Mucosa of stomach (tissue), 1 donor: ENCODE results near the gene C13orf42.

Experiments used
- H3K27me3 ChIP-seq: one replicate; pipeline ENCODE4 v1.7.0; 2013; ENCODE audit warnings: mild to moderate bottlenecking, low read length; ENCODE audit not compliant: control insufficient read depth, insufficient read depth
- H3K36me3 ChIP-seq: one replicate; pipeline ENCODE4 v1.7.0; 2013; ENCODE audit warnings: low read length; ENCODE audit not compliant: control insufficient read depth, insufficient read depth
- H3K4me1 ChIP-seq: one replicate; pipeline ENCODE4 v1.7.0; 2013; ENCODE audit warnings: mild to moderate bottlenecking, low read length; ENCODE audit not compliant: control insufficient read depth, insufficient read depth
- H3K4me3 ChIP-seq: one replicate; pipeline ENCODE4 v1.7.0; 2013; ENCODE audit warnings: low read length
- H3K9ac ChIP-seq: one replicate; pipeline ENCODE4 v1.7.0; 2013; ENCODE audit warnings: mild to moderate bottlenecking, low read length, moderate library complexity
- H3K9me3 ChIP-seq: one replicate; pipeline ENCODE4 v1.7.0; 2013; ENCODE audit warnings: mild to moderate bottlenecking, low read length, moderate library complexity; ENCODE audit not compliant: control insufficient read depth
- donor health status: Pancreatic carcinoma.

The C13orf42 gene

DNA sequence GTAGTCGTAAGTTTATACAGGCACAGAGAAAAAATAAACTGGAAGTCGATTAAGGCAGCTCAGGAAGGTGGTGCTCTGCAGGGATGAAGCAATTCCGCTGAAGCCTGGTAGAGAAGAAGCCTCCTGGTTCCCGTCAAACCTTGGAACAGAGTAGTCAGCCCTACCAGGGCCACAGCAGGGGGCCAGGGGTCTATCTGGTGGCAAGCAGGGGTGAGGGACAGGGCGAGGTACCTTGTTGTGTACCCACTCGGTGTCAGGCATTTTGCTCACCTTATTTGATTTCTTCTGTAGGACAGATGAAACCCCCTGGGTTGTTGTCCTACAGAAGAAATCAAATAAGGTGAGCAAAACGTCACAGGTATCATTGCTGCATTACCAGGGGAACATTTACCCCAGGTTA is 70.6 kb downstream of the C13orf42 start:
- Histone ChIP-seq H3K27me3 (no peaks in the 10 kb centered on the region), H3K4me3 (no peak overlapping the region), H3K9ac (no peak overlapping the region), H3K4me1 (no peaks in the 10 kb centered on the region), H3K36me3 (no peaks in the 10 kb centered on the region), H3K9me3 (no peaks in the 10 kb centered on the region)

DNA sequence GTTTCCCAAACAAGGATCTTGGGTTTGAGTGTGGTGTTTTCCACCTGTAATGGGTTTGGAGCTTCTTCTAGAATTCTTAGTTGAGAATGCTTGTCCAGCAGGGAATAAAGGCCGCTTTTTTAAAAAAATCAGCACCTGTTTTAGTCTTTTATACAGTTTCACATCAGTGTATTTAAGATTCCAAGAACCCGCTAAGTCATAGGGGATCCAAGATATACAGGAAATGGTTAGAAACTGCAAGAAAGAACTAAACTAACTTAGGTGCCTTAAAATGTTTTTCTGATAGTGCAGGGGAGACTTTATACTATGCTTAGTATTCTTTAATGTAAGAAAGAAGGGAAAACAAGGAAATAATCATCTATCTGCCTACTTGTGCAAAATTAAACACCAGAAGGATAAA is 74.7 kb downstream of the C13orf42 start:
- no peak overlapping the region for H3K4me3 ChIP-seq
- no peaks in the 10 kb centered on the region for H3K36me3 ChIP-seq
- no peaks in the 10 kb centered on the region for H3K27me3 ChIP-seq
- no peaks in the 10 kb centered on the region for H3K4me1 ChIP-seq
- H3K9ac ChIP-seq: no peak overlapping the region
- no peaks in the 10 kb centered on the region for H3K9me3 ChIP-seq

DNA sequence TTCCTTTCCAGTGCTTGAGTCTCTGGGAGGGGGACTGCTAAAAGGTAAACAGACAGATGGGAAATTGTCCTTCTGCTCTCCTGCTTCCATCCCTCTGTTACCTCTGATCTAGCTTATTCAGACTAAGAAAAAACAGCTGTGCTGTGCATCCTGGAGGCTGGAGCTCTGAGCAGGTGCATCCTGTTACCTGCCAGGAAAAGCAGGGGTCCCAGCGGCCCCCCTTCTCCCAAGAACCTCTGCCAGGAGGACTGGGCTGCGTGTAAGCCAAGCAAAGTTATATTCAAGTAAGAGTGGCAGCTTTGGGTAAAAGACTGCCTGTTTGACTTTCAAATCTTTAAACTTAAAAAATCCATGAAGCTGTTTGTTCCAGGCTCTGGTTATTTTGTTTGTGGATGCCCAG is 75.1 kb downstream of the C13orf42 start:
- Histone ChIP-seq H3K27me3 (no peaks in the 10 kb centered on the region), H3K9me3 (no peaks in the 10 kb centered on the region), H3K36me3 (no peaks in the 10 kb centered on the region), H3K9ac (no peak overlapping the region), H3K4me3 (no peak overlapping the region), H3K4me1 (no peaks in the 10 kb centered on the region)

DNA sequence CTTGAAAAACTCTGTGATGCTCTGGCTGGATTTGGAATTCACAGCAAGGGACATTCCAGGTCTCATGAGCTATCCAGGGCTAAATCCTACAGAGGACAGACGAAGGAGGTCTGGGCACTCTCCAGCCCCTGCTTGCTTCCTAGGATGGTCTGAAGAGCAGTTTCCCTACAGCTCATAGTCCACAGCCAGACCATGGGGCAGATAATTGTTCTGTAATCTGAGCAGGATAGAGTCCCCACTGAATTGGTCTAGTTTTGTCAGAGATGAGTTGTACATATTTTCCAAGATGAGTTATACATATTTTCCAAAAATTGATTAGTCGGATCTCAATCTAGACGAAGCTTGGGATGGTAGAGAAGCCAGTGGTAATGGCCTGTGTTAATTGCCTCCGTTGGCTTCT is 75.6 kb downstream of the C13orf42 start:
- Histone ChIP-seq H3K36me3 (no peaks in the 10 kb centered on the region), H3K9me3 (no peaks in the 10 kb centered on the region), H3K4me1 (no peaks in the 10 kb centered on the region), H3K9ac (no peak overlapping the region), H3K4me3 (no peak overlapping the region), H3K27me3 (no peaks in the 10 kb centered on the region)

DNA sequence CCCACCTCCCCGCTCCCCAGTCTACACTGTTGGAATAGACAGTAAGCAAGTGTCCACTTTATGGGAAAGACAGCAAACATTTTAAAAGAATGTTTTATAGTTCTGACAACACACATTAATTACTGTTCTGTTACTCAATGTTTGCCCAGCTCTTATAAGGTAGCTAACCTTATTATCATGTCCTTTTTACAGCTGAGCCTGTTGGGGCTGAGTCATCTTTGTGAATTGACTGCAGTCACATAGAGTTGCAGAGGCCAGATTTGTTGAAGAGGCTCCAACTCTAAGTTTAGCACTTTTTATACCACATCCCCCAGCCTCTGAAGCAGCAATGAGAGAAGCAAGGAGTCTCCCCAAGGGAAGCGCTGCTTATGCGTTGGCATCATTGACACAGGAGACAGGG is 76.2 kb downstream of the C13orf42 start:
- no peaks in the 10 kb centered on the region for H3K27me3 ChIP-seq
- H3K9me3 ChIP-seq: no peaks in the 10 kb centered on the region
- no peak overlapping the region for H3K9ac ChIP-seq
- H3K4me3 ChIP-seq: no peak overlapping the region
- no peaks in the 10 kb centered on the region for H3K36me3 ChIP-seq
- H3K4me1 ChIP-seq: no peaks in the 10 kb centered on the region

DNA sequence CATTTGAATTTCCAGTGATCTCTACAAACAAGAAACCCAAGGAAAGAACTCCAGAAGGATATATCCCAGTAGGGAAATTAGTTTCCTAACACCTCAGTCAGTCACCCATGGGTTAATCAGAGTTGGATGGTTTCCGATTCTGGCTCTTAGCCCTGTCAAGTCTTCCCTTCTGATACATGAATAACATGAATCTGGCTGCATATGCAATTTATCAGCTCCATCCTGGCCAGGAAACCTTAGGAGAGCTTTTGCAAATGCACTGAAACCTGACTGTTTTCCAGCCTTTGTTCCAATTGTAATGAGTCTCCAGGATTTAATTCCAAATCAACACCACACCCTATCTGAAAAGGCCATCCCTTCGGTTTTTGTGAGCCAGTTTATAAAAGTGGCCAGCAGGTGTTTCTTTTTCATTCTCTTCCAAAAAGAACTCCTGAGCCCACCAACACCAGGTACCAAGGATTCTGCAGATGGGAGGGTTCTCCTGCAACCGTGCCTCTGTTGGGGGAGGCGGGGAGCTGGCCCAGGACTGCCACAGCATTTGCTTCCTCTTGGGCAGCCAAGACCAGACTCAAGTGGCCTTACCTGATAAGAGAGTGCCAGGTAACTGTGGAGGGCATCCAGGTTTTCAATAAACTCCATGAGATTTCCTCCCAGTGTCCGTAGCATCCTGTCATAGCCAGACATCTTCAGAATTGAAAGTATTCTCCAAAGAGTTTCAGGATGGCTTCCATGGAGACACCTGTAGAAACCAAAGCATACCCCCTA is 77.5 kb downstream of the C13orf42 start:
- Histone ChIP-seq H3K36me3 (no peaks in the 10 kb centered on the region), H3K4me3 (no peak overlapping the region), H3K27me3 (no peaks in the 10 kb centered on the region), H3K4me1 (no peaks in the 10 kb centered on the region), H3K9me3 (no peaks in the 10 kb centered on the region), H3K9ac (no peak overlapping the region)

DNA sequence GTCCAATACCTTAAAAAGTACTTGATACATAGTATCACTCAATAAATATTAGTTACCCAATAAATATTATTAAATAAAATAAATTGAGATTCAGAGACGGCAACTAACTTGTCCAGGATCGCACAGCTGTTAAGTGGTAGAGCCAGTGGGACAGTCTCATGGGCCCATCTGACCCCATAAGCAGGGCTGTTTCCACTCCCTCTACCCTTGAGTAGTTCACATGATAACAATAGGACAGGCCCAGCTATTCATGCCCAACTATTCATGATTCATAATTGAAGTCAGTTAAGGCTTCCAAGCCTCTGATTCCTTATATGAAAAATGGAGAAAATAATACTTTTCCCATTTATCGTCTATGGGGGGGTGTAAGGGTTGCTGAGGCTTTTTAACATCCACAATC is 78.2 kb downstream of the C13orf42 start:
- Histone ChIP-seq H3K4me1 (no peaks in the 10 kb centered on the region), H3K4me3 (no peak overlapping the region), H3K9me3 (no peaks in the 10 kb centered on the region)

More for the DNA sequence above, 78.2 kb downstream of the C13orf42 start:
- Histone ChIP-seq H3K9ac (no peak overlapping the region), H3K27me3 (no peaks in the 10 kb centered on the region), H3K36me3 (no peaks in the 10 kb centered on the region)
